T-helper 1 cell treated with Interleukin-12 subunit alpha and Interleukin-12 subunit beta and Interleukin-4 antibody, amounts not matched to agents 30 ng/mL and 1 ng/mL, for 36 hours (primary cell): Measurements from ENCODE around the gene S1PR2. TPM values are rescaled to one million over a fixed set of nuclear protein-coding genes. Genes with fewer than 3 reads are reported as not detected.
"Not testable (repeated sequence)": the region's sequence is repeated elsewhere in the genome, so short reads cannot be mapped to it uniquely, and the experiment has no call there.

Experiments
- intact Hi-C: fragments of 100-400 bp; cut with micrococcal nuclease; formaldehyde crosslinking; loops from one replicate; pipeline ENCODE4 v1.15.1; 2024
- total RNA-seq: library from RNA; stranded (reverse); gene quantifications from 2 replicates; pipeline ENCODE4 v1.2.3, GENCODE V29; 2022

The S1PR2 gene
- total RNA-seq, 1 donor from 2014 or later = 8.3 TPM

GRCh38 chr19:10194500-10195198 is 36.5 kb downstream of the S1PR2 start, which contains the start of gene DNMT1:
Gene DNMT1 (minus strand): TSS chr19:10194953. CDS start chr19:10194899, 54 bp downstream.
- intact Hi-C loops = loop anchor here (1.0 to 10.0 kb wide), 10 partner anchors 24 to 900 kb away; partner anchors contain the start of genes CDC37, ILF3, PPAN and RAVER1

- intact Hi-C loops = loop anchor here (2.0 to 10.0 kb wide), 6 partner anchors 25 to 901 kb away; partner anchors contain the start of genes ILF3, S1PR2 and TYK2
Observed at GRCh38 chr19:10193790-10194499, 37.2 kb downstream of the S1PR2 start.

- intact Hi-C loops = loop anchor here (10.0 kb wide), 2 partner anchors 462 to 902 kb away; partner anchors contain the start of gene ILF3
Observed at GRCh38 chr19:10192922-10193321, 38.2 kb downstream of the S1PR2 start.

- intact Hi-C loops = loop anchor here (10.0 kb wide), 2 partner anchors 463 to 903 kb away; partner anchors contain the start of gene ILF3
Observed at GRCh38 chr19:10191347-10191746, 39.8 kb downstream of the S1PR2 start.

GRCh38 chr19:10190026-10190425 is 41.1 kb downstream of the S1PR2 start:
- intact Hi-C loops = loop anchor here (10.0 kb wide), 2 partner anchors 465 to 905 kb away; partner anchors contain the start of gene ILF3

- intact Hi-C loops = loop anchor here (10.0 kb wide), 2 partner anchors 465 to 905 kb away; partner anchors contain the start of gene ILF3
Observed at GRCh38 chr19:10189616-10190015, 41.5 kb downstream of the S1PR2 start.

- intact Hi-C loops = no loop called here
Observed at GRCh38 chr19:10187315-10187714, 43.8 kb downstream of the S1PR2 start.

GRCh38 chr19:10184636-10185035 is 46.5 kb downstream of the S1PR2 start:
- intact Hi-C loops = no loop called here

- intact Hi-C loops = no loop called here
Observed at GRCh38 chr19:10183926-10184325, 47.2 kb downstream of the S1PR2 start.

GRCh38 chr19:10182847-10183246 is 48.3 kb downstream of the S1PR2 start:
- intact Hi-C loops = no loop called here

- intact Hi-C loops = no loop called here
Observed at GRCh38 chr19:10182076-10182475, 49.1 kb downstream of the S1PR2 start.

GRCh38 chr19:10180459-10180858 is 50.7 kb downstream of the S1PR2 start:
- intact Hi-C loops = no loop called here

- intact Hi-C loops = not testable (repeated sequence)
Observed at GRCh38 chr19:10180024-10180423, 51.1 kb downstream of the S1PR2 start.

- intact Hi-C loops = loop anchor here (5.0 kb wide), 1 partner anchor 79 kb away; the partner anchor contains the start of gene MRPL4
Observed at GRCh38 chr19:10173527-10173926, 57.6 kb downstream of the S1PR2 start.

Other genes starting within 250 kb of the S1PR2 start
- gene COL5A3, start 220.8 kb downstream of the S1PR2 start, total RNA-seq = 0.05 and 0.07 TPM in 2 replicates
- gene RDH8, start 217.8 kb downstream of the S1PR2 start, total RNA-seq = not detected in 2 replicates
- gene SHFL, start 145.0 kb downstream of the S1PR2 start, total RNA-seq = 101 and 105 TPM in 2 replicates
- gene ANGPTL6, start 128.7 kb downstream of the S1PR2 start, total RNA-seq = 0.88 and 1.7 TPM in 2 replicates
- gene PPAN, start 125.0 kb downstream of the S1PR2 start, total RNA-seq = 83.2 and 88.7 TPM in 2 replicates
- 30.4 and 32.4 TPM in 2 replicates for gene P2RY11, start 119.6 kb downstream of the S1PR2 start, total RNA-seq
- gene EIF3G, start 111.4 kb downstream of the S1PR2 start, total RNA-seq = 250 and 269 TPM in 2 replicates
- gene DNMT1, start 36.4 kb downstream of the S1PR2 start, total RNA-seq = 354 and 359 TPM in 2 replicates
- gene MRPL4, start 20.9 kb upstream of the S1PR2 start, total RNA-seq = 76.8 and 81.8 TPM in 2 replicates
- 68.3 and 72.7 TPM in 2 replicates for gene ICAM1, start 39.8 kb upstream of the S1PR2 start, total RNA-seq
- 1.2 and 1.3 TPM in 2 replicates for gene ICAM4, start 55.6 kb upstream of the S1PR2 start, total RNA-seq
- 0.10 and 0.37 TPM in 2 replicates for gene ICAM5, start 58.6 kb upstream of the S1PR2 start, total RNA-seq
- gene ZGLP1, start 78.5 kb upstream of the S1PR2 start, total RNA-seq = 2.1 and 3.1 TPM in 2 replicates
- 8.6 and 8.8 TPM in 2 replicates for gene FDX2, start 84.7 kb upstream of the S1PR2 start, total RNA-seq
- 69.1 and 76.7 TPM in 2 replicates for gene RAVER1, start 102.2 kb upstream of the S1PR2 start, total RNA-seq
- 190 and 195 TPM in 2 replicates for gene ICAM3, start 108.3 kb upstream of the S1PR2 start, total RNA-seq
- 321 and 336 TPM in 2 replicates for gene TYK2, start 149.2 kb upstream of the S1PR2 start, total RNA-seq
- 253 and 263 TPM in 2 replicates for gene CDC37, start 172.2 kb upstream of the S1PR2 start, total RNA-seq
- 59.3 and 61.9 TPM in 2 replicates for gene PDE4A, start 189.2 kb upstream of the S1PR2 start, total RNA-seq